ENCODE results near the gene CBLN2.

- TF ChIP-seq ZNF264 (CRISPR knock-in tag; IDR thresholded peaks at IDR 0.05) (no peak), YY1 (IDR thresholded peaks at IDR 0.05; ENCODE audit: insufficient read depth, insufficient replicate concordance, low read depth, low read length) (no peak)
- TF ChIP-seq, protein P1, sequence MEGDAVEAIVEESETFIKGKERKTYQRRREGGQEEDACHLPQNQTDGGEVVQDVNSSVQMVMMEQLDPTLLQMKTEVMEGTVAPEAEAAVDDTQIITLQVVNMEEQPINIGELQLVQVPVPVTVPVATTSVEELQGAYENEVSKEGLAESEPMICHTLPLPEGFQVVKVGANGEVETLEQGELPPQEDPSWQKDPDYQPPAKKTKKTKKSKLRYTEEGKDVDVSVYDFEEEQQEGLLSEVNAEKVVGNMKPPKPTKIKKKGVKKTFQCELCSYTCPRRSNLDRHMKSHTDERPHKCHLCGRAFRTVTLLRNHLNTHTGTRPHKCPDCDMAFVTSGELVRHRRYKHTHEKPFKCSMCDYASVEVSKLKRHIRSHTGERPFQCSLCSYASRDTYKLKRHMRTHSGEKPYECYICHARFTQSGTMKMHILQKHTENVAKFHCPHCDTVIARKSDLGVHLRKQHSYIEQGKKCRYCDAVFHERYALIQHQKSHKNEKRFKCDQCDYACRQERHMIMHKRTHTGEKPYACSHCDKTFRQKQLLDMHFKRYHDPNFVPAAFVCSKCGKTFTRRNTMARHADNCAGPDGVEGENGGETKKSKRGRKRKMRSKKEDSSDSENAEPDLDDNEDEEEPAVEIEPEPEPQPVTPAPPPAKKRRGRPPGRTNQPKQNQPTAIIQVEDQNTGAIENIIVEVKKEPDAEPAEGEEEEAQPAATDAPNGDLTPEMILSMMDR (CRISPR knock-in tag; IDR thresholded peaks at IDR 0.05) = no peak
Observed at GRCh38 chr18:72504866-72505265, 39.3 kb downstream of the CBLN2 start.
